ENCODE results near the gene SDK2. TPM values are rescaled to one million over a fixed set of nuclear protein-coding genes. Genes with fewer than 3 reads are reported as not detected.

The SDK2 gene
- total RNA-seq, 4 donors from 2014 or later = 0.18 to 3.3 (median 1.2) TPM

DNA sequence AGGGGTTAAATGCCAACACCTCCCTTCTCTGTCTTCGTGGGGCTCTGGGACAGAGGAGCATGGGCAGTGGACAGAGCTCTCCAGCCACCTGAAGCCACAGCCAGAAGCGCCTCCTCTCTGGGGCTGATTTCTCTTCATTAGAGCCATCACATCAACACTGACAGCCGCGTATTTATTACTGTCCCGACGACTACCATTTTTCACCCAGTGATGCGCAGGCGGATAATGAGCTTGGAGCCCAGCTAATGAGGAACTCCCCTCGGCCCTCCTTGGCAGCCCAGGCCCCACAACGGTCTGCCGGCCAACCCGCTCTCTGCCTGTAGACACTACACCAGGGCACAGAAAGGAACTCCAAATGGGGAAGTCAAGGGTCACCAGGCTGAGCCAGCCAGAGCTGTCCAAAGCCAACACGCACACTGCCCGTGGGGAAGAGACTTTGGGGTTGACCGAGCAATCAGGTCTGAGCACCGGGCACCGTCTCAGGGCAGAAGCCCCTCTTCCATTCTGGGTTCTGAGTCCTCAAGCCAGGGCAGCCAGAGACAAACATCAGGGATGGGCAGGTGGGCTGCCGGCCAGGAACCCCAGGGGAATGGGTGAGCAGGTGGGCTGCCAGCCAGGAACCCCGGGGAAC is 13.2 kb downstream of the SDK2 start:
- Histone ChIP-seq H3K4me3 (no peak overlapping the region), H3K27me3 (no peaks in the 10 kb centered on the region), H3K4me1 (no peaks in the 10 kb centered on the region), H3K27ac (no peak overlapping the region), H3K36me3 (no peaks in the 10 kb centered on the region), H3K9me3 (no peaks in the 10 kb centered on the region)
- TF ChIP-seq, protein P1, sequence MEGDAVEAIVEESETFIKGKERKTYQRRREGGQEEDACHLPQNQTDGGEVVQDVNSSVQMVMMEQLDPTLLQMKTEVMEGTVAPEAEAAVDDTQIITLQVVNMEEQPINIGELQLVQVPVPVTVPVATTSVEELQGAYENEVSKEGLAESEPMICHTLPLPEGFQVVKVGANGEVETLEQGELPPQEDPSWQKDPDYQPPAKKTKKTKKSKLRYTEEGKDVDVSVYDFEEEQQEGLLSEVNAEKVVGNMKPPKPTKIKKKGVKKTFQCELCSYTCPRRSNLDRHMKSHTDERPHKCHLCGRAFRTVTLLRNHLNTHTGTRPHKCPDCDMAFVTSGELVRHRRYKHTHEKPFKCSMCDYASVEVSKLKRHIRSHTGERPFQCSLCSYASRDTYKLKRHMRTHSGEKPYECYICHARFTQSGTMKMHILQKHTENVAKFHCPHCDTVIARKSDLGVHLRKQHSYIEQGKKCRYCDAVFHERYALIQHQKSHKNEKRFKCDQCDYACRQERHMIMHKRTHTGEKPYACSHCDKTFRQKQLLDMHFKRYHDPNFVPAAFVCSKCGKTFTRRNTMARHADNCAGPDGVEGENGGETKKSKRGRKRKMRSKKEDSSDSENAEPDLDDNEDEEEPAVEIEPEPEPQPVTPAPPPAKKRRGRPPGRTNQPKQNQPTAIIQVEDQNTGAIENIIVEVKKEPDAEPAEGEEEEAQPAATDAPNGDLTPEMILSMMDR (IDR thresholded peaks at IDR 0.05) = no peak
- TF ChIP-seq POLR2A (IDR thresholded peaks at IDR 0.05) = no peak
- no peak for DNase-seq

GRCh38 chr17:73630531-73630930 is 13.7 kb downstream of the SDK2 start:
- no peak for DNase-seq
- no peak overlapping the region for H3K4me3 ChIP-seq
- H3K4me1 ChIP-seq = no peaks in the 10 kb centered on the region
- no peak overlapping the region for H3K27ac ChIP-seq
- no peaks in the 10 kb centered on the region for H3K9me3 ChIP-seq
- H3K36me3 ChIP-seq = no peaks in the 10 kb centered on the region
- H3K27me3 ChIP-seq = no peaks in the 10 kb centered on the region
- TF ChIP-seq, protein P1 (IDR thresholded peaks at IDR 0.05) = no peak
- TF ChIP-seq POLR2A (IDR thresholded peaks at IDR 0.05) = no peak

GRCh38 chr17:73628642-73629552 is 15.3 kb downstream of the SDK2 start:
- Histone ChIP-seq H3K36me3 (no peaks in the 10 kb centered on the region), H3K4me3 (no peak overlapping the region), H3K27ac (no peak overlapping the region), H3K4me1 (no peaks in the 10 kb centered on the region), H3K27me3 (no peaks in the 10 kb centered on the region), H3K9me3 (no peaks in the 10 kb centered on the region)
- TF ChIP-seq, protein P1 (IDR thresholded peaks at IDR 0.05) = no peak
- no peak for TF ChIP-seq POLR2A (IDR thresholded peaks at IDR 0.05)
- DNase-seq = peak in 1 of 3 donors; percentile 36

GRCh38 chr17:73625991-73626673 is 18.1 kb downstream of the SDK2 start:
- no peak for TF ChIP-seq POLR2A (IDR thresholded peaks at IDR 0.05)
- Histone ChIP-seq H3K4me3 (no peak overlapping the region), H3K27ac (no peak overlapping the region)

DNA sequence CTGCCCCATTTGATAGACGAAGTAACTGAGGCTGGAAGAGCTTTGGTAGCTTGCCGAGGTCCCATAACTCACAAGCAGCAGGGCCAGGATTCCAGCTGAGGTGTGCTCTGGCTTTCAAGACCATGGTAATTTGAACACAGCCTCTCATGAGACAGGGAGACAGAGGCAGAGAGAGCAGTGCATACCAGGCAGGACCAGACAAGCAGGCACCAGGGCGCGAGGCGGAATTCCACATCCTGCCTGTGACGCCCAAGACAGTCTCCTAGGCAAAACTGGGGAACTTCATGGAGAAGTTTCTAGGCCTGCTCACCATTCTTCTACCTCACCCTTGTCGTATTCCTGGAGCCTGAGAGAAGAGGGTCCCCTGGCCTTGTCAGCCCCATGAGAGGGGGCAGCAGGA is 19.2 kb downstream of the SDK2 start:
- no peak for DNase-seq
- no peaks in the 10 kb centered on the region for H3K4me1 ChIP-seq
- H3K27me3 ChIP-seq = no peaks in the 10 kb centered on the region
- no peak overlapping the region for H3K27ac ChIP-seq
- TF ChIP-seq POLR2A (IDR thresholded peaks at IDR 0.05) = no peak
- TF ChIP-seq, protein P1 (IDR thresholded peaks at IDR 0.05) = no peak
- no peak overlapping the region for H3K4me3 ChIP-seq
- no peaks in the 10 kb centered on the region for H3K36me3 ChIP-seq
- no peaks in the 10 kb centered on the region for H3K9me3 ChIP-seq

More at GRCh38 chr17:73625991-73626673, 18.1 kb downstream of the SDK2 start:
- no peak for DNase-seq
- Histone ChIP-seq H3K27me3 (no peaks in the 10 kb centered on the region), H3K4me1 (no peaks in the 10 kb centered on the region), H3K9me3 (no peaks in the 10 kb centered on the region), H3K36me3 (no peaks in the 10 kb centered on the region)

All from Peyer's patch (tissue), 4 donors.